Astrocyte of the spinal cord (primary cell): ENCODE measurements around the gene CIAO1.
"Not testable (repeated sequence)": the region's sequence is repeated elsewhere in the genome, so short reads cannot be mapped to it uniquely, and the experiment has no call there.

Source experiments
- DNase-seq: peaks from one replicate; pipeline ENCODE4 v3.0.0; 2011; ENCODE audit warnings: low read depth, low spot score
- H3K4me3 ChIP-seq: 2 replicates; pipeline ENCODE4 v1.5.1; 2011; ENCODE audit warnings: low read depth, mild to moderate bottlenecking, low read length, moderate library complexity
- in situ Hi-C: cut with HindIII; loops from 2 replicates; pipeline ENCODE4 v1.10.0; 2017; ENCODE audit warnings: low sequenced_read_pairs
- TF ChIP-seq, protein P1 (sequence below): IDR thresholded peaks from 2 replicates; pipeline ENCODE4 v1.5.1; 2012; ENCODE audit warnings: low read depth, mild to moderate bottlenecking, low read length, inconsistent platforms

The CIAO1 gene

DNA sequence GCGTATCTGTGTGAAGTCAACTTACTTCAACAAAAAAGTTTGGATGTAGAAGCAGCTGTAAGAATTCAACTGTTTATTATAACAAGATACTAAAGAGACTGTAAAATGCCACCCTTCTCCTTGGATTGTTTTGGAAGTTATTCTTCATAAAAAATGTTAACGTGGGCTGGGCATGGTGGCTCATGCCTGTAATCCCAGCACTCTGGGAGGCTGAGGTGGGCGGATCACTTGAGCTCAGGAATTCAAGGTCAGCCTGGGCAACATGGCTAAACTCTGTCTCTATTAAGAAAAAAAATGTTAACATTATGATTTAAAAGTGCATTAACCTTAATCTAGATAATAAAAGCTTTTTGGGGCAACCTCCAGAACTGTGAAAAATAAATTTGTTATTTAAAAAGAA is 7.7 kb downstream of the CIAO1 start:
- TF ChIP-seq, protein P1, sequence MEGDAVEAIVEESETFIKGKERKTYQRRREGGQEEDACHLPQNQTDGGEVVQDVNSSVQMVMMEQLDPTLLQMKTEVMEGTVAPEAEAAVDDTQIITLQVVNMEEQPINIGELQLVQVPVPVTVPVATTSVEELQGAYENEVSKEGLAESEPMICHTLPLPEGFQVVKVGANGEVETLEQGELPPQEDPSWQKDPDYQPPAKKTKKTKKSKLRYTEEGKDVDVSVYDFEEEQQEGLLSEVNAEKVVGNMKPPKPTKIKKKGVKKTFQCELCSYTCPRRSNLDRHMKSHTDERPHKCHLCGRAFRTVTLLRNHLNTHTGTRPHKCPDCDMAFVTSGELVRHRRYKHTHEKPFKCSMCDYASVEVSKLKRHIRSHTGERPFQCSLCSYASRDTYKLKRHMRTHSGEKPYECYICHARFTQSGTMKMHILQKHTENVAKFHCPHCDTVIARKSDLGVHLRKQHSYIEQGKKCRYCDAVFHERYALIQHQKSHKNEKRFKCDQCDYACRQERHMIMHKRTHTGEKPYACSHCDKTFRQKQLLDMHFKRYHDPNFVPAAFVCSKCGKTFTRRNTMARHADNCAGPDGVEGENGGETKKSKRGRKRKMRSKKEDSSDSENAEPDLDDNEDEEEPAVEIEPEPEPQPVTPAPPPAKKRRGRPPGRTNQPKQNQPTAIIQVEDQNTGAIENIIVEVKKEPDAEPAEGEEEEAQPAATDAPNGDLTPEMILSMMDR: no peak
- H3K4me3 ChIP-seq: no peak overlapping the region
- in situ Hi-C loops: no loop called here
- DNase-seq: no peak

DNA sequence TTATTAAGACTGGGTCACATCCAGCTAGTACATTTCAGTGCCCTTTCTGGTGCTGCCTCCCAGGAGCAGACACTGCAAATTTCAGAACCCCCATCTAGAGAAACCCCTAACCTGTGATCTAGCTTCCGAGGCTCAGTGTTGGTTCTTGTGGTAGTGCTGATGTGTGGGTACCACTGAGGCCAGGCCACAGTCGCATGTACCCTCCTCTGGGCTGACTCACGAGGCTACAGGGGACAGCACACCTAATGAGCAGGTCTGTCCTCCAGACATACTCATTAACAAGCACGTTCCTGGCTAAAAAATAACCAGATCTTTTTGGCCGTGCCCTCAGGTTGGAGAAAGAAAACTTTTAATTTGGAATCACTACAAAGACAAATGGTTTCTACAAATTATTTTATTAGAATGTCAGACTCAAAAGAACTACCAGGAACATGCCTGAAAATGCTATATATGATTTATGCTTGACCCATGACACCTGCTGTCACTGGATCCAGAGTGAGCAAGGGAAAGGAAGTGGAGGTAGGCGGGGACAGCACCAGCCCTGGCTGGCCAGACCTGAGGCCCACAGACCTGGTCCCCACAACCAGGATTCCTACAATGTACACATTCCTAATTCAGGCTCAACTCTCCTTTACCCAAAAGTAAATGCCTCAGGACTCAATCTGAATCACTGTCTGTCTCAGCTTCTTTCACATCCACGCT is 8.5 kb downstream of the CIAO1 start:
- no peak overlapping the region for H3K4me3 ChIP-seq
- TF ChIP-seq, protein P1: no peak
- DNase-seq: no peak
- in situ Hi-C loops: no loop called here

DNA sequence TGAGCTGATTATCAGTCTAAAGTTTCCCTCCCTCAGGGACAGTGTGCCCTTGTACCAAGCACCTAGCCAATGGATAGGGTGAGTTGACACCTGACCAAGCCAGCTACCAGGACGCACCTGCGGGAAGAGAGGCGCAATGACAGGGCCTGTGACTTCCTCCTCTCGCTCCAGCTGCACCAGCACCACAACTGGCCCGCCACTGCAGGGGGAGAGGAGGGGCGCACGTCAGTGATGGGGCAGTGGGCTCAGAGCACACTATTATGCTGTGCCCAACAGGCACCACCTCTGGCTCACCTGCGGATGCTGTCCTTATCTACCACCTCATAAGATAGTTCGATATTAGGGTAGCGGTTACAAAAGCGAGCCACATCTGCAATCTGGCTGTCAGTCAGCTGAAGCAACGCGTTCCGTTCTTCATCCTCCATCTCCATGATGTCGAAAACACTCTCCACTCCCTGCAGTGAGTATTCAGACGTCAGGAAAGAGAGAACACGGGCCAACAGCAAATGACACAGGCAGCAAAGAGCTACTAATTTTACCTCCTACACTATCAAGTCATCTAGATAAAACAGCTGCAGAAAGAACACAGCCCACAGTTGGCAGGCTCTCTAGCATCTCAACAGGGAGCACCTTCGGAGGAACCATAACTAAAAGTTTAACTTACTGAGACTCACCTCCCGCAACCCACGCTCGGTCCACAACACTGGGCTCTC is 10.9 kb downstream of the CIAO1 start:
- TF ChIP-seq, protein P1: no peak
- no peak overlapping the region for H3K4me3 ChIP-seq
- in situ Hi-C loops: no loop called here
- DNase-seq: no peak

DNA sequence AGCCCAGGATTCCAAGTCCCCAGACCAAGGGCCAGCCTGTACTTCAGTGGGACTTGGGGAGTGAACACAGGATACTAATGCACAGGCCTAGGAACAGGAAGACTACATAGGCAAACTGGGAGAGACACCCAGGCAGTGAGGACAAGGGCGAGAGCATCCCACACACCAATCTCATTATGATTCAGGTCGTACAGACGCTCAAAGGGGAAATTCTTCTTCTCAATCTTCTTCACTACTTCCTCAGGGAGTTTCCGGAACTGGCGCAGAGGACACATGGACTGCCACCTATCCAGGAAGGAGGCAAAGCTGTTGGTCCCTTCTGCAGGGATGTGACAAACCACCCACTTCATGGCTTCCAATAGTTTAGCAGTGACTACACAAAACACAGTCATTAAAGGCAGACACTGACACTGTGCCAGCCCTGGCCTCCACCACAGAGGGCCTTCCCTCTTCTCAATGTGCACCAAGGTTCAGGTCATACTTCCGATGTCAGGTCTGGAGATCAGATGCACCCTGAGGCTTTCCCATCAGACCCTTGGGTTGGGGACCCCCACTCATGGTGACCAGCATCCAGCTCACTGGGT is 21.3 kb downstream of the CIAO1 start:
- no peak for DNase-seq
- in situ Hi-C loops: no loop called here
- TF ChIP-seq, protein P1: no peak
- H3K4me3 ChIP-seq: no peak overlapping the region

DNA sequence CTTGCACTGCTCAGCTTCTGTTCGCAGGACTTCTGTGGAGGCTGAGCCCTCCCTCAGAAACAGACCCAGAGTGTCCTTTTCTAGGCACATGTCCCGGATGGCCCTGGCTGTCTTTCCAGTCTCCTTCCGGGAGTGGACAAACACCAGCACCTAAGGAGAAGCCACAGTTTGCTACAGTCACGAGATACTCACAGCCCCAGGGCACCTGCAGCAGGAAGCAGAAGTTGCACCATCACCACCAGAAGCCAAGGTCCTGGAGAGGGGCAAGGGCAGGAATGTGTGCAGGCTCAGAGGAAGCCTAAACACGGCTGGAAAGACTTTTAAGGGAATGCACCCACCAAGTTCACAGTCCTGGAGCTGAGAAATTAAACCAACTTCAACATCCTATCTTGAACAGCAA is 25.7 kb downstream of the CIAO1 start:
- DNase-seq: no peak
- in situ Hi-C loops: no loop called here
- H3K4me3 ChIP-seq: no peak overlapping the region
- TF ChIP-seq, protein P1: no peak

DNA sequence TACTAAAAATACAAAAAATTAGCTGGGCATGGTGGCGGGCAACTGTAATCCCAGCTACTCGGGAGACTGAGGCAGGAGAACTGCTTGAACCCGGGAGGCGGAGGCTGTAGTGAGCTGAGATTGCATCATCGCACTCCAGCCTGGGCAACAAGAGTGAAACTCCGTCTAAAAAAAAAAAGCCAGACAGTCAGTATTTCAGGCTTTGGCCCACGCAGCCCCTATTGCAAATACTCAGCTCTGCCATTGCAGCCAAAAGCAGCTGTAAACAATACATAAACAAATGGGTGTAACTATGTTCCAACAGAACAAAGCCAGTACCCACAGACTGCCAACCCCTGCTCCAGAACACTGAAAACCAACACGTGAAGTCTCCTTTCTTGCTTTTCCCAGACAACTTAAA is 28.2 kb downstream of the CIAO1 start:
- DNase-seq, in situ Hi-C loops, H3K4me3 ChIP-seq: not testable (repeated sequence)

DNA sequence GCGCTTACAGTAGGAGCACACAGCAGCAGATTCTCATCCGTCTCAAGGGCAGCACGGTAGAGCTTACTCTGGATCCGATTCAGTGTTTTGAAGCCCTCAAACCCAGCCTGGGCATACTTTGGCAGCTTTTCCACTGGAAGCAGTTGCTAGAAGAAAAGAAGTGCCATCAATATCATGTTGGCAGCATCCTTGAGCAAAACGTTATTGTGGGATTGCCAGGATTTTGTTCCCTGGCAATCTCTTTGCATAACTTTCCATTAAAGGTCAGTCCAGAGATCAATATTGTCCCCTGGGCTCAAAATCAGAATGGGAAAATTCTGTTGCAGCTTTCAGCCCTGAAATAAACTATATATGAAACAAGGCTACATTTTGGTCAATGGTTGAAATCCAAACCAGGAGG is 30.9 kb downstream of the CIAO1 start:
- TF ChIP-seq, protein P1: no peak
- H3K4me3 ChIP-seq: no peak overlapping the region
- in situ Hi-C loops: no loop called here
- no peak for DNase-seq
